ENCODE measurements around the gene SLC38A9. TPM values are rescaled to one million over a fixed set of nuclear protein-coding genes. Genes with fewer than 3 reads are reported as not detected.

Gene SLC38A9
- total and polyA plus RNA-seq, 2 of the 8 experiments (the other 6 are each of a cell fraction or from before 2014, with no cell fraction given) = 29.2 to 43.7 TPM

DNA sequence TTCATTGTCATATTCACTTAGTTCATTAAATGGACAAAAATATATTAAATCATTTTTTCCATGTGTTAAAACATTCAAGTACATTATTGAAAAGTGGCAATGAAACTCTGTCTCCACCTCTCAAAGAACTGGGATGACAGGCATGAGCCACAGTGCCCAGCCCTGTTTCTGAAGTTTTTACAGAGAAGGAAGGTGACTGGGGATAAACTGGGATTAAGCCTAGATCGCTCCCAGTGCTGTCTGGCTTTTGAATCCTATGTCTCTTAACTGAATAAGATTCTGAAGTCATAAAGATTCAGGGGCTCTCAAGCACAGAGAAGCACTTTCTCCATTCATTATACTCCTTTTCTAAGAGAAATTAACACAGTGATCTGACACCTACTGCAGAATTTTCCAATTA, 88.3 kb downstream of the SLC38A9 start (continued):
- TF ChIP-seq, protein P1, sequence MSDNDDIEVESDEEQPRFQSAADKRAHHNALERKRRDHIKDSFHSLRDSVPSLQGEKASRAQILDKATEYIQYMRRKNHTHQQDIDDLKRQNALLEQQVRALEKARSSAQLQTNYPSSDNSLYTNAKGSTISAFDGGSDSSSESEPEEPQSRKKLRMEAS (IDR thresholded peaks at IDR 0.05) = no peak
- TF ChIP-seq, protein P2, sequence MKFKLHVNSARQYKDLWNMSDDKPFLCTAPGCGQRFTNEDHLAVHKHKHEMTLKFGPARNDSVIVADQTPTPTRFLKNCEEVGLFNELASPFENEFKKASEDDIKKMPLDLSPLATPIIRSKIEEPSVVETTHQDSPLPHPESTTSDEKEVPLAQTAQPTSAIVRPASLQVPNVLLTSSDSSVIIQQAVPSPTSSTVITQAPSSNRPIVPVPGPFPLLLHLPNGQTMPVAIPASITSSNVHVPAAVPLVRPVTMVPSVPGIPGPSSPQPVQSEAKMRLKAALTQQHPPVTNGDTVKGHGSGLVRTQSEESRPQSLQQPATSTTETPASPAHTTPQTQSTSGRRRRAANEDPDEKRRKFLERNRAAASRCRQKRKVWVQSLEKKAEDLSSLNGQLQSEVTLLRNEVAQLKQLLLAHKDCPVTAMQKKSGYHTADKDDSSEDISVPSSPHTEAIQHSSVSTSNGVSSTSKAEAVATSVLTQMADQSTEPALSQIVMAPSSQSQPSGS (IDR thresholded peaks at IDR 0.05; ENCODE audit: low read length) = no peak

All from H1 (cell line).